Activated T-cell treated with anti-CD3 and anti-CD28 coated beads for 4 hours (primary cell): Measurements from ENCODE around the gene KXD1.
"Not testable (repeated sequence)": the region's sequence is repeated elsewhere in the genome, so short reads cannot be mapped to it uniquely, and the experiment has no call there.

Experiments
- DNase-seq: peaks from one replicate; pipeline ENCODE4 v3.0.0-alpha.2; 2020

KXD1 gene

DNA sequence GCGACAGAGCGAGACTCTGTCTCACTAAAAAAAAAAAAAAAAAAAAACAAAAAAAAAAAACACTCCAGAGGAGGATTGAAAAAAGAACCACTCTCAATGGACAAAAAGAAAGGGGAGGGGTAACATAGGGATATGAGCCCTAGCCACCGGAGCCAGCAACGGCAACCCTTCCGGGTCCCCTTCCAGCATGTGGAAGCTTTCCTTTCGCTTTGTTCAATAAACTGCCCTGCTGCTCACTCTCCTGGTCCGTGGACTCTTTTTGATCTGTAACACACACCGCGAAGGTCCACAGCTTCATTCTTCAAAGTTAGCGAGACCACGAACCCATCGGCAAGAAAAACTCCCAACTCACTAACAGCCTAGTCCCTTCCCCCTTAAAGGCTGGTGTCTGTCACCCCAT lies 29.9 kb downstream of the KXD1 start:
- DNase-seq, result no peak

DNA sequence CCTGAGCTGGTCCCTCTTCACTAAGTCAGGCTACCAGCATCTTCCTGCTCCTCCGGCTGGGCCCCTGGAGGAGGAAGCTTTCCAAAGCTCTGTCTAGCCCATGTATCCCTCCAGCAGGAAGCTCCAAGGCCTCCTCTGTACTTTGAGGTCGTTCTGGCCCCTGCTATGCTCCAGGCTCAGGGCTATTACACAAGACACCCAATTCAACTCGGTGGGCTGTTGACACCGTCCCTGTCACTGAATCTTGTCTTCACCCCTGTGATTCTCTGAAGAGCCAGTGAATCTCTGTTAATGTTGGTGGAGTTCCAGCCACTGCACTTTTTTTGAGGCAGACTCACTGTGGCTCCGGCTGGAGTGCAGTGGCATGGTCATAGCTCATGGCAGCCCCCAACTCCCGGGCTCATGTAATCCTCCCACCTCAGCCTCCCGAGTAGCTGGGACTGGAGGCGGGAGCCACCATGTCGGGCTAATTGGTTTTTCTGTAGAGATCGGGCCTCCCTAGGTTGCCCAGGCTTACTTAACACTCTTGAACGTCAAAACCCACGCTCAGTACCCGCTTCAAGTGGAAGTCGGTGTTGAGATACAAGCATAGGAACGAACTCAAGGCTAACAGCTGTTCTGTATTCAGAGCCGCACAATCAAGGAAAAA lies 30.4 kb downstream of the KXD1 start:
- DNase-seq, result no peak

DNA sequence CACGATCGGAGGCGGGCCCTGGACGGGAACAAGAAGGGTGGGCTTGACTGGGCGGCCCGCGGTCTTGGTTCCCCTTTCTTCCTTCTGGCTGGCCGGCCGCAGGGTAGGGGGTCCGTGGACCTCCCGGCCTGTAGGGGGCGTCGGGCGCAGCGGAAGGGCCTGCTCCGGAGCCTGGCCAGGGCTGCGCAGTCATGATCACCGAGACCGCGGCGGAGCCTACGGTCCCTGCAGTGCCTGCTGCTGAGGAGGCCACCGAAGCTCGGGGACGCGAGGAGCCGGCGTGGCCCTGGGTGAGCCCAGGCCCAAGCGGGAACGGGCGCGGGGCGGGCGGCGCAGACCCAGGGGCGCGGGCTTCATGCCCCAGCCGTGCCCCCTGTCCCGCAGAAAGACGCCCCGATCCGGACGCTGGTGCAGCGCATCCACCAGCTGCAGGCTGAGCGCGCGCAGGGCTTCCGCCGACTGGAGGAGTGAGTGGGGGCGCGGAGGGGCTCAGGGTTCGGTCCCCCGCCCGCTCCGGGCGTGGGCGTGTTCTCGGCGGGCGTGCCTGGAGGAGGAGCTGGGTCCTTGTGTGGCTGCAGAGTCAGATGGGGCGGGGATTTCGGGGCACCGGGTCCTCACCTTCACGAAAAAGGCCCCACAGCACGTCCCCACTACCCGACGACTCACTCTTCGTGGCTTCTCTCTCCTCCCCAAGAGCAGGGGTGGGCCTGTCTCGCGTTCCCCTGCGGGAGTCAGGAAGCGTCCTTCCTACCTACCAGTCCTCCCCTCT lies 31.1 kb downstream of the KXD1 start, which contains the start of gene REX1BD:
Gene REX1BD (plus strand): TSS at position 188 of the 769 bp plus-strand sequence. CDS start 4 bp downstream, at position 192.
- peak; percentile 83 for DNase-seq

DNA sequence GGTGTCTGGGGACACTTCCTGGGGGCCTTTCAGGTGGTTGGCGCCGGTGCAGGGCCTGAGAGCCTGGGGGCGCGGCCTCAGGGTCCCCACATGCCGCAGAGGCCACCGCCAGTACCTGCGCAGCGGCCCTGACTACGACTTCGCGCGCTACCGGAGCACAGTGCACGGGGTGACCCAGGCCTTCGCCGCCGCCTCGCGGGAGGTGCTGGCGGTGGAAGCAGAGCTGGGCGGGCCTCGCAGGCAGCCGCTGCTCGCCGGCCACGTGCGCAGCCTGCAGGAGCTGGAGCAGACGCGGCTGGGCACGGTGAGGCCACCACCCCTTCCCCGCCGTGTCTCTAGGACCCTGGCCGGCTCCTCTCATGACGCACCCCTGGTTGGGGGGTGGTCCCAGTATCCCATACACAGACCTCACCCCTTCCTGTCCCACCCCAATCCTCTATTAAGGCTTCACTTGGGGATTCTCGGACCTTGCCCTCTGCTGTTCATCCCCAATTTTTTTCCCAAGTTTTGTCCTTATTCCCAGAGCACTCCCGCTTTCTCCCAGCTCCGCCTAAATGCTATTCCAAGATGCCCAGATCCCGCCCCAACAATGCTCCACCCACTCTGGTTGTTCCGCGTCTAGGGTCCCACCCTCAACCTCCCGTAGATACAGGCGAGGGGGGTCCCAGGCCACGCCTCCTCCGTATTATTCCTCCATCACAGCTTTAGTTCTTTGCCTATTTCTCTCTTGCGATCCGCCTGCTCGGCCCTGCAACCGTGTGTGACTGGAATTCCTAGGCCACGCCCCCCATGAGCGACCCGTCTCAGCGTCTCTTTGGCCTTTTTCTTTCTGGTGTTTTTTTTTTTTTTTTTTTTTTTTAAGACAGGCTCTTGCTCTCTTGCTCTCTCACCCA lies 32.0 kb downstream of the KXD1 start:
- DNase-seq, result peak; percentile 46

DNA sequence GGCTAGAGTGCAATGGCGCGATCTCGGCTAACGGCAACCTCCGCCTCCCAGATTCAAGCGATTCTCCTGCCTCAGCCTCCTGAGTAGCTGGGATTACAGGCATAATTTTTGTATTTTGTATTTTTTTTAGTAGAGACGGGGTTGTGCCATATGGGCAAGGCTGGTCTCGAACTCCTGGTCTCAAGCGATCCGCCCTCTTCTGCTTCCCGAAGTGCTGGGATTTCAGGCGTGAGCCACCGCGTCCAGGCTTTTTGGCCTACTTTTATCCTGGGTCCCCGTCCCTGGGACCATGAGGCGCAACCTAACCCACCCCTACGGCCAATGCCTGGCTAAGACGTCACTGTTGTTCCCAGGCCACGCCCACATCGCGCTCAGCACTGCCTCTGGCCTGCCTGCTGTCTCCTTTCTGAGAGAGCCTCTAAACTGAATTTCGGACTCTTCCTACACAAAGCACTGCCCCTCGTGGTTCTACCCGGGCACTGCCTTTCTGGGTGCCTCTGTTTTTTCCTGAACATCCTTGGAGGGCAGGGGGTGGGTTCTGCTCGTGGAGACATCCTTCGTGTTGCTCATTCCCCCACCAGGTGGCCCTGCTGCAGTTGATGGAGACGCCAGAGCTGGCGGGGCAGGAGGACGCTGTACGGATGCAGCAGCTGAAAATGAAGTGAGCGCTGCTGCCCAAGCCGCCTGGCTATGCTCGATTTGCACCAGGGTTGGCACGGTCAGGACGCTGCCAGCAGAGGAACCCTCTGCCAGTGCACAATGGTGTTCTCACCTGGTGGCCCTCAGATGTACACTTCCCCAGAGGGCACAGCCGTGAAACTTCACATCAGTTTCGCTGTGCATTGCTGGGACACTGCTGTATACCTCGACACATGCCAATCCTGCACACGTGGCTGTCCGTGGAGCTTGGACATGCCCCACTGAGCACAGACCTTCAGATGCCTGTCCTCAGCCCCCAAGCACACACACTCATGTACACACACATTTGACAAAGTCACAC lies 32.9 kb downstream of the KXD1 start:
- no peak for DNase-seq

DNA sequence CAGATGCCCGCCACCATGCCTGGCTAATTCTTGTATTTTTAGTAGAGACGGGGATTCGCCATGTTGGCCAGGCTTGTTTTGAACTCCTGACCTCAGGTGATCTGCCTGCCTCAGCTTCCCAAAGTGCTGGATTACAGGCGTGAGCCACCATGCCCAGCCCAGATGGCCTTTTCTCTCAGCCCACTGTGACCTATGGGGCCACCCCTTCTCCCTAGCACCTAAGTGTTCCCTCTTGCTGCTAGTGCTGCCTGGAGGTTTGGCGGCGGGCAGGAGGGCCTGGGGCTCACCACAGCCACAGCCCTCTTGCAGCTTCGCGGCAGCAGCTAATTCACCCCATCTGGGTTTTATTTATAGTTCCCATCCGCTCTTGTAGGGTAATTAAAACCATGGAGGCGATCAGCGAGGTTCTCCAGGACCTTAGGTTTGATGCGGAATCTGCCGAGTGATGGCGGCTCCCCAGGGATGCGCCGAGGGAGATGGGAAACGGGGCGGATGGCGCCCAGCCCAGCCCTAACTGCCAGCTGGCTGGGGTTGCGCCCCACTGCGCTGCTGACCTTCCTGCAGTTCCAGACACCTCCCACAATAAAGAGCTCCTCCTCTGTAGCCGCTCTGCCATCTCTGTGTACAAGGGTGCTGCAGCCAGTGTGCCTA lies 34.2 kb downstream of the KXD1 start:
- DNase-seq, result no peak

DNA sequence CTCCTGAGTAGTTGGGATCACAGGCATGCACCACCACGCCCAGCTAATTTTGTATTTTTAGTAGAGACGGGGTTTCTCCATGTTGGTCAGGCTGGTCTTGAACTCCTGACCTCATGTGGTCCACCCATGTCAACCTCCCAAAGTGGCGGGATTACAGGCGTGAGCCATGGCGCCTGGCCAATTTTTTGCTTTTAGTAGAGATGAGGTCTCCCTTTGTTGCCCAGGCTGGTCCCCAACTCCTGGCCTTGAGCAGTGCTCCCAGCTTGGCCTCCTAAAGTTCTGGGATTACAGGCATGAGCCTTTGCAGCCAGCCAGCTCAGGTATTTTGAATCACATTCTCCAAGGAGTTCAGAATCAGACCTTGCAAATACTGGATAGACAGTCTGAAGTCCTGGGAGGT lies 35.1 kb downstream of the KXD1 start:
- not testable (repeated sequence) for DNase-seq

DNA sequence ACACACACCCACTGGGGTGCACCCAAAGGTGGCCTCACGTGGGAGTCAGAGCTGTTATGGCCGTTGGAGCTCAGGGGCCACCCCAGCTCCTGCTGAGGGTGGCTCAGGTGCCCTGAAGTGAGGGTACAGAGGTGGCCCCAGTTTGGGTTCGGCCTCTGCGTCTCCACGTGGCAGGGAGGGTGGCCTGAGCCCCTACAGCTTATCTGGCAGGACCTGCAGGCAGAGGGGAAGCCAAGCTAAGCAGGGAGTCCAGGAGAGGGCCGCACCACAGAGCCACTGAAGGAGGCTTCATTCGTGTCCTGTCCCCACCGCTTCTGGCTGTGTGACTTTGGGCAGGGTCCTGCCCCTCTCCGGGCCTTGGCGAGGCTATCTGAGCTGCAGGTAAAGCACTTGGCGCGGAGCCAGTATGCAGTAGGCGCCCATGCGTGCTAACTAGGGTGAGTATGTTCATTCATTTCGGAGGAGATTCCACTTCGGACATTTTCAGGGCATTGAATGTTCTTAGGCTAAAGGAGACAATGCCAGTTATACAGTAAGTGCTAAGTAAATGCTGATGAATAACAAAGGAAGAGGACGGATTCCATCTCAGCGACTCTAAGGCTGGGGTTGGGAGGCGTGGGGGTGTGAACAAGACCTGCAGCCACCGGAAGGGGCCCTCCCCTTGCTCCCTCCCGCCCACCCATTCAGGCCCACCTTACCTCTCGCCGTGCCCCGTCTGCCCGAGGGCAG lies 35.9 kb downstream of the KXD1 start:
- no peak for DNase-seq

DNA sequence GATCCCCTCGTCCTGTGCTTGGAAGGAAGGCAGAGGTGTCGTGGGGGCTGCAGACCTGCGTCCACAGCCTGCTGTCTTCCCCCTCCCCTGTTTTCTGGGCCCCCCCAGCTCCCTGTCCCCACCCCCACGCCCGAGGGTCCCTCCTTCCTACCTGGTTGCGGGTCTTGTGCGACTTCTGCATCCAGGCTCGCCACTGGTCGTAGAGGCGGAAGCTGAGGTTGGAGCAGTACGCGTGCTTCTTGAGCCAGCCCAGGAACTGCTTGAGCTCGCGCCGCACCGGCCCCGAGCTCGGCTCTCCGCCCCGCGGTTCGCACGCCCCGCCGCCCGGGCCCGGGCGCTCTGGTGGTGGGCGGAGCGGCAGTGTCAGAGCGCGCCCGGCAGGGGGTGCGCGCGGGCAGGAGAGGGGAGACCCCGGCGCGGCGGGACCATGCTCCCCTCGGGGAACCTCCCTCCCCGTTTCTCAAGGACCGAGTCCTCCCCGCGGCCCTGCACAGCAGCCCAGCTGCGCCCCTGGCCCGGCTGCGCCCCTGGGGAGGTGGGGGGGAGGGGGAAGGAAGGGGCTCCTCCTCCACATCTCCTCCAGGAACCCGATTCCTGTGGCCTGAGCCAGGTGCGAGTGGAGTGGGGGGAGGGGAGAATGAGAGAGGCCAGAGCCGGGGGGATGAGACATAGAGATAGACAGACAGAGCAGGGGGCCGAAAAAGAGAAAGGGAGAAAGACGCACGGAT lies 36.6 kb downstream of the KXD1 start:
- peak; percentile 68 for DNase-seq

DNA sequence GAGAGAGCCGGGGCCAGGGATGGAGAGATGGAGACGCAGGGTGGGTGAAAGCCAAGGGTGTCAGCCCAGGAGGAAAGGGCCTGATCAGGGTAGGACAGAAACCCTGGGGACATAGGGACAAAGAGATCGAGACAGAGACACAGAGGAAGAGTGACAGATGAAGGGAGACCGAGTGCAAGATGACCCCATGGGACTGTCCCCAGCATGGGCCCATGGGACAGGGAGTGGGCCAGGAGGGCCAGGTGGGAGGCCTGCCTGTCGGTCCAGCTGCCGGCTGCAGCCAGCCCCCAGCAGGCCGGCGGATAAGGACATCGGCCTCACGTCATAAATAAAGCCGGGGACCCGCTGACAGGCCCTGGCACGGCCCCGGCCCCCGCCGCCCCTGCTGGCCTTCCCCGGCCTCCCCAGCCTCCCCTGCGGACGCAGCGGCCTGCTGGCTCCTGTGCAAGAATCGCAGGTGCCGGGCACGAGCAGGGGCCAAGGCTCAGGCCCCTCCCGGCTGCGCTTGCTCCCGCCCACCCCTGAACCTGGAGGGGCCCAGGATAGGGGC lies 37.2 kb downstream of the KXD1 start:
- DNase-seq, result no peak

DNA sequence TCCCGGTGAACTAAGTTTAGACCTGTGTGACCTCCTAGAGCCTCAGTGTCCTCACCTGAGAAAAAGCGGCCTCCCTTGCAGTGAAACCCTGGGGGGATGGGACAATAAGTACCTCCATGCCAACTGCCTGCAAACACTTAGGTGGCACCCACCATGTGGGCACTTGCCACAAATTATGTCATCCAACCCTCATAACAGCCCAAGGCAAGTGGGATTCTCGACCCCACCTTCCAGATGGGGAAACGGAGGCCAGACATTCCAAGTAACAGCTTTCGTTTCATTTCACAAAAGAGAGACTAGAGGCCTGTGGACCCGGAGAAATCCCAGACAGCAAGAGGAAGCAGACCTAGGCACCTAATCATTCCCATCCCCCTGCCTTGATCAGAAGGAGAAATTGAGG lies 37.8 kb downstream of the KXD1 start:
- DNase-seq, result no peak

DNA sequence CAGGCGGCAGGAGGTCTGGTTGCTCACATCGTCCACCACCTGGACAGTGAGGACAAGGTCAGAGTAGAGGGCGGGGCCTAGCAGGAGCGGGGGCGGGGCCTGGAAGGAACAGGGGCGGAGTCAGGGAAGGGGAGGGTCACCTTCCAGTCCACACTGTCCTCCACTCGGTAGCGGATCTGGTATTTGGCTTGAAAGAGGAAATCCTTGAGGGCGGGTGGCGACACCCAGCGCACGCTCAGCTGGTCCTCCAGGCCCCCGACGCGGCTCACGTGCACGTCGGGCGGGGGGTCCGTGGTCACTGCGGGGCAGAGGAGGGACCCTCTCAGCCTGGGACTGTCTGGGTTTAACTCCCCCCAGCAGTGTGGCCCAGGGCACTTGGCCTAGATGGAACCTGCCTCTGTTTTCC lies 39.1 kb downstream of the KXD1 start:
- DNase-seq, result no peak

DNA sequence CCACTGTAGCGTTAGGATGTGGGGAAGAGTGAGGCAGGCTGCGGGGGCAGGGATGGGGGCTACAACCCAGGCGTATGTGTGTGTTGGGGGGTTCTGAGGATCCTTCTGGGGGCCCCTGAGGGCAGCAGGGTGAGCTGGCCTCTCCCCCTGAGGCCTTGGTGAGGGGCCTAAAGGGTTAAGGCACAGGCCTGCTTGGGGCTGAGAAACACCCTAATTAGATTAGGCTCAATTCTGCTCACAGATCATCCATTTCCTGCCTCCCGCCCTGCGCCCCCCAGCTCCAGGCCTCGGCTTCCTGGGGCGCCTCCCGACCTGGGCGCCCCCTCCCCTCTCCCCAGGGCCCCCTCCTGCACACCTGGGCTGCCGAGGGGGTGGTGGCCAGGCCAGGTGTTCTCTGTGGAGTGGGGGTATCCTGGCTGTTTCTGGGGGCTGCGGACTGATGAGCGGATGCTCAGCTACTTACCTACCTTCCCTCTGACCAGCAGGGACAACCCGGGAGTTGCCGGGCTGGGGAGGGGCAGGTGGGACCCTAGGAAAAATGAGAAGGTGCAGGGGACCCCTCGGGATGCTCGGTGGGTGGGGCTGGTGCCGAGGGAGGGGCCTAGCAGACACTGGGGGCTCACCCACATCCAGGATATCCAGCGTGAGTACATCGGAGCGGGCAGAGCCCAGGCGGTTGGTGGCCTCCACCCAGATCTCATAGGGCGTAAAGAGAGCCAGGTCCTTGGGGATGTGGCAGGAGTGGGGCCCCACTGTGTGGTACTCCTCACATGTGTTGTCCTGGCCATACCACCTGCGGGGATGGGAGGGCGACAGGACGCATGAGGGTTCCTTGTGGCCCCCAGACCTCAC lies 40.4 kb downstream of the KXD1 start:
- no peak for DNase-seq

DNA sequence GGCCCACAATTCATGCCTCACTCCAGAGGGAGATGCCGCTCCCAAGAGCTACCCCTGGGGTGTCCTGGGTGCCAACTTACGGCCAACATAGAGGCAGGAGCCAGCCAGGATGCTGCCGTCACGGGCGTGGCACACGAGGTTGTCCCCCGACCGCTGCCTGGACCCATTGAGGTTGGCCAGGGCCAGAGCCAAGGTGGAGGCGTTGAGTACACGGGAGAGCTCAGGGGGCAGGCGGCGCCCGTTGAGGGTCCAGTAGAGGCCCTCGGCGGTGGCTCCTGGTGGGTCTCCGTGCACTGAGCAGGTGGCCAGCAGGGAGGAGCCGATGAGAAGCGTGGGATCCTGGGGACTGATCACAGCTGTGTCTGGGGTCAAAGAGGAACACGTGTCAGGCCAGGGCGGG lies 41.8 kb downstream of the KXD1 start:
- DNase-seq, result no peak

DNA sequence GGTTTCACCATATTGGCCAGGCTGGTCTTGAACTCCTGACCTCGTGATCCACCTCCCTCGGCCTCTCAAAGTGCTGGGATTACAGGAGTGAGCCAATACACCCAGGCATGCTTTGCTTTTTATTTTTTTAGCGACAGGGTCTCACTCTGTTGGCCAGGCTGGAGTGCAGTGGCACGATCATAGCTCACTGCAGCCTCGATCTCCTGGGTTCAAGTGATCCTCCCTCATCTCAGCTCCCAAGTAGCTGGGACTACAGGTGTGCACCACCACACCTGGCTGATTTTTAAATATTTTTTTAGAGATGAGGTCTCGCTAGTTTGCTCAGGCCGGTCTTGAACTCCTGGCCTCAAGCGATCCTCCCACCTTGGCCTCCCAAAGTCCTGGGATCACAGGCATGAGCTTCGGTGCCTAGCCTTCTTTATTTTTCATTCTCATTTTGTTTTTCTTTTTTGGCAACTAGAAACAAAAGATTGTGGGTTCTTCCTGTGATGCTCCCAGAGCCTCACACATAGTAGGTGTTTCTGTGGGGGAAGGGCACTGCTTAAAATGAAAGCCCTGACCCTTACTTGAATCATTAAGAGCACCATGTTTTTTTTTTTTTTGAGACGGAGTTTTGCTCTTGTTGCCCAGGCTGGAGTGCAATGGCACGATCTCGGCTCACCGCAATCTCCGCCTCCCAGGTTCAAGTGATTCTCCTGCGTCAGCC lies 43.2 kb downstream of the KXD1 start:
- DNase-seq, result not testable (repeated sequence)

DNA sequence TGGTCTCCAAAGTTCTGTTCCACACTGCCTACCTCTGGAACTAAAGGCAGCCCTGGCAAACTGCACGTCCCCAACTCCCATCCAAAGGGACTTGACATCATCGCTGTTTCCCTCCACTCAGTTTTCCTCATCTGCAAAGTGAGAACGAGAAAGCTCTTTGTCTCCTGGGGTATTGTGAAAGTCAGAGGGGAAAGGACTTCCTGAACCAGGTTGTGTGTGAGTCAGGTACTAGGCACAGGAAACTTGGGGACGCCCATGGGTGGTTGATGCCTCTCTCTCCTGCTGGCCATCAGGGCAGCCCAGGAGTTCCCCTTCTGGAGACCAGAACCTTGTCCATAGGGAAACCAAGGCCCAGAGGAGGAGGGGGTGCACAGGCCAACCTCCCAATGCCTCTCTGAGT lies 44.2 kb downstream of the KXD1 start:
- DNase-seq, result no peak

DNA sequence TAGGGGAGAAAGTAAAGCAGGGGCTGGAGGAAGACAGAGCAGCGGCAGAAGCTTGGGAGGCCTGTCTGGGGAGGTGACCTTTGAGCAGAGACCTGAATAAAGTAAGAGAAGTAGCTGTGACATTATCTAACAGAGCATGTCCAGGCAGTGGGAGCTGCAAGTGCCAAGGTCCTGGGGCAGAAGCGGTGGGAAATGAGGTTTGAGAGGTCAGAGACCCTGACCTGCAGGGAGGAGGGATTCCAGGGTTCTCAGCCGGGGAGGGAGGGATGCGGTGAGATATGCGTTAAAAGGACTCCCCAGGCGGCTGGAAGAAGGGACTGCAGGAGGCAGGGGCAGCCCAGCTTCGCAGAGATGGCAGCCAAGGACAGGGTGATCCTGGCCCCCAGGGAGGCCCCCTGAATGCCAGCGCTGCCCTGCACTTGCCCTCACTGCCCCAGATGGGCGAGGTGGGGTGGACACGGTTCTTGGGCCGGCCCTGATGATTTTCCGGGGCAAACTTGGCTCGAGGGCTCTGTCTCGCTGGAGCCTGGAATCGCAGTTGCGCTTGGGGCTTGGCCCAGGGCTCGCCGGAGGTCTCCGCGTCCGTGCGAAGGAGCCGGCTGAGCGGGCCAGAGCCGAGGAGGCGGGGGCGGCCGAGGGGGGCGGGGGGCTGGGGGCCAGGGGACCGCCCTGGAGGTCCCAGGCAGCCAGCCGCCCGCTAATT lies 45.7 kb downstream of the KXD1 start:
- DNase-seq, result no peak
